ENCODE data around the gene PRMT2.
"Not testable (repeated sequence)": the region's sequence is repeated elsewhere in the genome, so short reads cannot be mapped to it uniquely, and the experiment has no call there.

The PRMT2 gene

GRCh38 chr21:46666941-46667740 is 31.7 kb downstream of the PRMT2 start:
- no peak for TF ChIP-seq CTCF (IDR thresholded peaks at IDR 0.05; ENCODE audit: control insufficient read depth, extremely low read depth, insufficient read depth)
- no peak for DNase-seq (ENCODE audit: low read depth)
- H3K4me3 ChIP-seq (ENCODE audit: low read depth, low read length): peak overlapping the region; percentile 25

DNA sequence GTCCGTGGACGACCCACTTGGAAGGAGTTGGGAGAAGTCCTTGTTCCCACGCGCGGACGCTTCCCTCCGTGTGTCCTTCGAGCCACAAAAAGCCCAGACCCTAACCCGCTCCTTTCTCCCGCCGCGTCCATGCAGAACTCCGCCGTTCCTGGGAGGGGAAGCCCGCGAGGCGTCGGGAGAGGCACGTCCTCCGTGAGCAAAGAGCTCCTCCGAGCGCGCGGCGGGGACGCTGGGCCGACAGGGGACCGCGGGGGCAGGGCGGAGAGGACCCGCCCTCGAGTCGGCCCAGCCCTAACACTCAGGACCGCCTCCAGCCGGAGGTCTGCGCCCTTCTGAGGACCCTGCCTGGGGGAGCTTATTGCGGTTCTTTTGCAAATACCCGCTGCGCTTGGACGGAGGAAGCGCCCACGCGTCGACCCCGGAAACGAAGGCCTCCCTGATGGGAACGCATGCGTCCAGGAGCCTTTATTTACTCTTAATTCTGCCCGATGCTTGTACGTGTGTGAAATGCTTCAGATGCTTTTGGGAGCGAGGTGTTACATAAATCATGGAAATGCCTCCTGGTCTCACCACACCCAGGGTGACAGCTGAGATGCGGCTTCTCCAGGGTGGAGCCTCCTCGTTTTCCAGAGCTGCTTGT is 32.4 kb downstream of the PRMT2 start:
- H3K4me3 ChIP-seq (ENCODE audit: low read depth, low read length): peak overlapping the region; percentile 25
- DNase-seq (ENCODE audit: low read depth): no peak
- TF ChIP-seq CTCF (IDR thresholded peaks at IDR 0.05; ENCODE audit: control insufficient read depth, extremely low read depth, insufficient read depth): no peak

DNA sequence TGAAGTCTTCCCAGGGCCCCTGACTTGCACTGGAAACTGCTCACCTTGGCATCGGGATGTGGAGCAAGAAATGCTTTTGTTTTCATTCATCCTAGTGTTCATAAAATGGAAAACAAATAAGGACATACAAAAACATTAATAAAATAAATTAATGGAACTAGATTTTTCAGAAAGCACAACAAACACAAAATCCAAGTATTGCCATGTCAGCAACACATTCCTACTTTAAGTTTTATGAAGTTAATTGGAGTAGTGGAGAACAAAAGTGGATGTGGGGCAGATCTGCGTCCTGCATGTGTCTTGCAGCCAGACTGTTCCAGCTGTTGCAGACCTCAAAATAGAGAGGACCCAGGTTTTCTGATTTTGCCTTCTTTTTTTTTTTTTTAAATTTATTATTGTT is 32.9 kb downstream of the PRMT2 start:
- H3K4me3 ChIP-seq (ENCODE audit: low read depth, low read length): no peak overlapping the region
- no peak for DNase-seq (ENCODE audit: low read depth)
- TF ChIP-seq CTCF (IDR thresholded peaks at IDR 0.05; ENCODE audit: control insufficient read depth, extremely low read depth, insufficient read depth): no peak

GRCh38 chr21:46668904-46669303 is 33.4 kb downstream of the PRMT2 start:
- not testable (repeated sequence) for DNase-seq (ENCODE audit: low read depth); H3K4me3 ChIP-seq (ENCODE audit: low read depth, low read length)

- TF ChIP-seq CTCF (IDR thresholded peaks at IDR 0.05; ENCODE audit: control insufficient read depth, extremely low read depth, insufficient read depth): no peak
- no peak overlapping the region for H3K4me3 ChIP-seq (ENCODE audit: low read depth, low read length)
- DNase-seq (ENCODE audit: low read depth): no peak
Observed at GRCh38 chr21:46674430-46675007, 39.0 kb downstream of the PRMT2 start.

- DNase-seq (ENCODE audit: low read depth): no peak
- TF ChIP-seq CTCF (IDR thresholded peaks at IDR 0.05; ENCODE audit: control insufficient read depth, extremely low read depth, insufficient read depth): no peak
- H3K4me3 ChIP-seq (ENCODE audit: low read depth, low read length): no peak overlapping the region
Observed at GRCh38 chr21:46675595-46676280, 40.3 kb downstream of the PRMT2 start.

DNA sequence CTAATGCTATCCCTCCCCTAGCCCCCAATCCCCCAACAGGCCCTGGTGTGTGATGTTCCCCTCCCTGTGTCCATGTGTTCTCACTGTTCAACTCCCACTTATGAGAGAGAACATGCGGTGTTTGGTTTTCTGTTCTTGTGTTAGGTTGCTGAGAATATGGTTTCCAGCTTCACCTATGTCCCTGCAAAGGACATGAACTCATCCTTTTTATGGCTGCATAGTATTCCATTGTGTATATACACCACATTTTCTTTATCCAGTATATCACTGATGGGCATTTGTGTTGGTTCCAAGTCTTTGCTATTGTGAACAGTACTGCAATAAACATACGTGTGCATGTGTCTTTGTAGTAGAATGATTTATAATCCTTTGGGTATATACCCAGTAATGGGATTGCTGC is 41.1 kb downstream of the PRMT2 start:
- not testable (repeated sequence) for DNase-seq (ENCODE audit: low read depth); H3K4me3 ChIP-seq (ENCODE audit: low read depth, low read length)

DNA sequence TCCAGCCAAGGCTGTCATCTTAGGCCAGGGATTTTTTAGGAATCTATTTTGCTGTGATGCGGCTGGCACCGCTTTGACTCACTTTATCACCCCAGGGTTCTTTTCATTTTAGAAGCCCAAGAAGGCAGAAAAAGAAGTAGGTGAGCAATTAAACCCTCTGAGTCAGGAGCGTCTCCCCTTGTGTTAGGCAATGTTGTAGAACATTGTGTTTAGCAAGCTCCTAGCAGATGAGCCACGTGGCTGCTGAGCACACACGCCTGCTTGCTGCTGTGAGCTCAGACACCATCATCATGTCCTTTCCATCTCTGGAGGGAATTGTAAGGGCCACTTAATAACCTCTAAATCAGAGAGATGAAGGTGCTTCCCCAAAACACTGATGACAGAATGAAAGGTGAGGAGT is 46.1 kb downstream of the PRMT2 start:
- H3K4me3 ChIP-seq (ENCODE audit: low read depth, low read length); DNase-seq (ENCODE audit: low read depth): not testable (repeated sequence)

DNA sequence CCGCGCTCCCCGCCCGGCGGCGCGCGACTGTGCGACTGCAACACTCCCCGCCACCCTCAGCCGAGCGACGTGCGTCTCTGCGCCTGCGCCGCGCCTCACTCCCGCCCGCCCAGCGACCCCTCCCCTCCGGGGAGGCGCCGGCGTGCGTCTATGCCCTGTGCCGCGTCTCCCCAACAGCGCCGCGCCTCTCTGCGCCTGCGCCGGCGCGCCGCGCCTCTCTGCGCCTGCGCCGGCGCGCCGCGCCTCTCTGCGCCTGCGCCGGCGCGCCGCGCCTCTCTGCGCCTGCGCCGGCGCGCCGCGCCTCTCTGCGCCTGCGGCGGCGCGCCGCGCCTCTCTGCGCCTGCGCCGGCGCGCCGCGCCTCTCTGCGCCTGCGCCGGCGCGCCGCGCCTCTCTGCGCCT is 63.2 kb downstream of the PRMT2 start:
- not testable (repeated sequence) for DNase-seq (ENCODE audit: low read depth); H3K4me3 ChIP-seq (ENCODE audit: low read depth, low read length)

- not testable (repeated sequence) for DNase-seq (ENCODE audit: low read depth); H3K4me3 ChIP-seq (ENCODE audit: low read depth, low read length)
Observed at GRCh38 chr21:46699104-46699503, 63.6 kb downstream of the PRMT2 start.

Measured in LNCaP clone FGC (cell line).